ENCODE data around the gene INS.

INS gene

DNA sequence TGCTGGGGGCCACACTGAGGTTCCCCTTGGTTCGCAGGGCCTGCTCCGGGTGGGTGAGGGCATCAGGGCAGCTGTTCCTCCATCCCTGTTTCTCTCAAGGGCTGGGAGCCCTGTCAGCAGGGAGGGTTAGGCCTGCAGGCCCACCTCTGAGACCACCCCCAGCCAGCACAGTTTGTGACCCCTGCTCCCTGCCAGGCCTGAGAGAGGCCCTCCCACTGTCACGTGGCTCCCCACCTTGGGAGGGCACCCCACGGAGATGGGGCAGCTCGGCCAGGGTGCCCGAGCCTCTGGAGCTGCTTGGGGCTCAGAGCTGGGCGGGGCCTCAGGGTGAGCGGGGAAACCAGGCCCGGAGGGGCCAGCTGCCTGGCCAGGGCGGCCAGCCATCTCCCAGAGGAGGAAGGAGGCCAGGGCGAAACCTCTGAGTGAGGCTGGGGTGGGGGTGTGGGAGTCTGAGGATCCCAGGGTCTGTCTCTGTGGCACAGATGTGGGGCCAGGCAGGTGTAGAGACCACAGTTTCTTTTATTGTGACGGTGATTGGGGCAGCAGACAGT is 2.5 kb upstream of the INS start:
- H3K27me3 ChIP-seq (ENCODE audit: low read length): no peaks in the 10 kb centered on the region

DNA sequence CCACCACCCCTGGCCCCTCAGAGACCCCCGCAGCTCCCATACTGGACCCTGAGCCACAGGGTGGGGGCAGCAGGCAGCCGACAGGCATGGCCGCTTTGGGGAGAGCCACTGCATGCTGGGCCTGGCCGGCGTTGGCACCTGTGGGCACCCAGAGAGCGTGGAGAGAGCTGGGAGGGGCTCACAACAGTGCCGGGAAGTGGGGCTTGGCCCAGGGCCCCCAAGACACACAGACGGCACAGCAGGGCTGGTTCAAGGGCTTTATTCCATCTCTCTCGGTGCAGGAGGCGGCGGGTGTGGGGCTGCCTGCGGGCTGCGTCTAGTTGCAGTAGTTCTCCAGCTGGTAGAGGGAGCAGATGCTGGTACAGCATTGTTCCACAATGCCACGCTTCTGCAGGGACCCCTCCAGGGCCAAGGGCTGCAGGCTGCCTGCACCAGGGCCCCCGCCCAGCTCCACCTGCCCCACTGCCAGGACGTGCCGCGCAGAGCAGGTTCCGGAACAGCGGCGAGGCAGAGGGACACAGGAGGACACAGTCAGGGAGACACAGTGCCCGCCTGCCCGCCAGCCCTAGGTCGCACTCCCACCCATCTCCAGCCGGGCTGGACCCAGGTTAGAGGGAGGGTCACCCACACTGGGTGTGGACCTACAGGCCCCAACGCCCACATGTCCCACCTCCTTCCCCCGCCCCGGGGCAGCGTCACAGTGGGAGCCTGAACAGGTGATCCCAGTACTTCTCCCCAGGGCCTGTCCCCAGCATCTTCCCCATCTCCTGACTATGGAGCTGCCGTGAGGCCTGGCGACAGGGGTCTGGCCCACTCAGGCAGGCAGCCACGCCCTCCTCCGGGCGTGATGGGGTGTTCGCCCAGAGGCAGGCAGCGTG is 1.2 kb downstream of the INS start:
- no peaks in the 10 kb centered on the region for H3K9me2 ChIP-seq (replicated peaks; ENCODE audit: insufficient read depth, low read length)
- no peak overlapping the region for H3K4me3 ChIP-seq (ENCODE audit: insufficient read depth, low read length, poor library complexity, severe bottlenecking)
- no peaks in the 10 kb centered on the region for H3K27me3 ChIP-seq (ENCODE audit: low read length)
- H4K20me1 ChIP-seq (ENCODE audit: low read depth, low read length): no peaks in the 10 kb centered on the region
- no peaks in the 10 kb centered on the region for H3K36me3 ChIP-seq (ENCODE audit: low read length)
- no peaks in the 10 kb centered on the region for H3F3A ChIP-seq (ENCODE audit: insufficient read depth)
- no peak overlapping the region for H3K27ac ChIP-seq (ENCODE audit: low read depth, low read length)
- H2AFZ ChIP-seq (ENCODE audit: low read depth, low read length, severe bottlenecking): no peak overlapping the region
- H3K79me2 ChIP-seq (ENCODE audit: insufficient read depth, low read length): no peaks in the 10 kb centered on the region
- no peak overlapping the region for H3K4me2 ChIP-seq (ENCODE audit: low read depth, low read length, poor library complexity, severe bottlenecking)
- no peak overlapping the region for H3K9ac ChIP-seq (ENCODE audit: low read length)
- TF ChIP-seq EZH2phosphoT487 (conservative IDR thresholded peaks at IDR 0.05; ENCODE audit: low read length): no peak
- TF ChIP-seq, protein P1, sequence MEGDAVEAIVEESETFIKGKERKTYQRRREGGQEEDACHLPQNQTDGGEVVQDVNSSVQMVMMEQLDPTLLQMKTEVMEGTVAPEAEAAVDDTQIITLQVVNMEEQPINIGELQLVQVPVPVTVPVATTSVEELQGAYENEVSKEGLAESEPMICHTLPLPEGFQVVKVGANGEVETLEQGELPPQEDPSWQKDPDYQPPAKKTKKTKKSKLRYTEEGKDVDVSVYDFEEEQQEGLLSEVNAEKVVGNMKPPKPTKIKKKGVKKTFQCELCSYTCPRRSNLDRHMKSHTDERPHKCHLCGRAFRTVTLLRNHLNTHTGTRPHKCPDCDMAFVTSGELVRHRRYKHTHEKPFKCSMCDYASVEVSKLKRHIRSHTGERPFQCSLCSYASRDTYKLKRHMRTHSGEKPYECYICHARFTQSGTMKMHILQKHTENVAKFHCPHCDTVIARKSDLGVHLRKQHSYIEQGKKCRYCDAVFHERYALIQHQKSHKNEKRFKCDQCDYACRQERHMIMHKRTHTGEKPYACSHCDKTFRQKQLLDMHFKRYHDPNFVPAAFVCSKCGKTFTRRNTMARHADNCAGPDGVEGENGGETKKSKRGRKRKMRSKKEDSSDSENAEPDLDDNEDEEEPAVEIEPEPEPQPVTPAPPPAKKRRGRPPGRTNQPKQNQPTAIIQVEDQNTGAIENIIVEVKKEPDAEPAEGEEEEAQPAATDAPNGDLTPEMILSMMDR (IDR thresholded peaks at IDR 0.05; ENCODE audit: insufficient read depth, low read length, poor library complexity, severe bottlenecking): no peak
- H3K9me3 ChIP-seq (ENCODE audit: insufficient read depth, low read length): no peaks in the 10 kb centered on the region

More for the DNA sequence above, 2.5 kb upstream of the INS start:
- no peak for TF ChIP-seq EZH2phosphoT487 (conservative IDR thresholded peaks at IDR 0.05; ENCODE audit: low read length)
- TF ChIP-seq, protein P1 (IDR thresholded peaks at IDR 0.05; ENCODE audit: insufficient read depth, low read length, poor library complexity, severe bottlenecking): no peak
- no peaks in the 10 kb centered on the region for H3K79me2 ChIP-seq (ENCODE audit: insufficient read depth, low read length)
- H3K9me3 ChIP-seq (ENCODE audit: insufficient read depth, low read length): no peaks in the 10 kb centered on the region
- no peak overlapping the region for H3K4me3 ChIP-seq (ENCODE audit: insufficient read depth, low read length, poor library complexity, severe bottlenecking)
- no peaks in the 10 kb centered on the region for H3K9me2 ChIP-seq (replicated peaks; ENCODE audit: insufficient read depth, low read length)
- H4K20me1 ChIP-seq (ENCODE audit: low read depth, low read length): no peaks in the 10 kb centered on the region
- no peak overlapping the region for H3K9ac ChIP-seq (ENCODE audit: low read length)
- H3K36me3 ChIP-seq (ENCODE audit: low read length): no peaks in the 10 kb centered on the region
- no peak overlapping the region for H3K4me2 ChIP-seq (ENCODE audit: low read depth, low read length, poor library complexity, severe bottlenecking)
- no peak overlapping the region for H2AFZ ChIP-seq (ENCODE audit: low read depth, low read length, severe bottlenecking)
- H3F3A ChIP-seq (ENCODE audit: insufficient read depth): no peaks in the 10 kb centered on the region
- no peak overlapping the region for H3K27ac ChIP-seq (ENCODE audit: low read depth, low read length)

DNA sequence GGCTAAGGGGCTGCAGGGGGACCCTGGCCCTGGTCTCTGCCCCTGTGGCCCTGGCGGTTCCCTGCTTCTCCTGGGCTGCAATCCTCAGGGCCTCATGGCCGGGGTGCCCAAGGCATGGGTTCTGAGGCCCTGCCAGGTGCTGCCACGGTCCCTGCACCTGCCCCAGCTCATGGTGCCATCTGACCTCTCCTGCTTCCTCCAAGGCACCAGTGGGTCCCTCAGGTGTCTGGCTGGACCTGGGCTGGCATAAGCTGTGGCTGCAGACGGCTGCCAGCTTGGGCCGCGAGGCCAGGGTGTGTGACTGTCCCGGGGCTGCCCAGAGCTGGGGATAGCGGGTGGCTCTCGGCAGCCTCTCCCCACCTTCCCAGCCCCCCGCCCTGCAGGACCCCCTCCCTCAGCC is 2.0 kb downstream of the INS start:
- Histone ChIP-seq H3K4me2 (ENCODE audit: low read depth, low read length, poor library complexity, severe bottlenecking) (no peak overlapping the region), H3K36me3 (ENCODE audit: low read length) (no peaks in the 10 kb centered on the region), H3K27ac (ENCODE audit: low read depth, low read length) (no peak overlapping the region), H3K9me3 (ENCODE audit: insufficient read depth, low read length) (no peaks in the 10 kb centered on the region), H3K9ac (ENCODE audit: low read length) (no peak overlapping the region), H3K4me3 (ENCODE audit: insufficient read depth, low read length, poor library complexity, severe bottlenecking) (no peak overlapping the region), H3K79me2 (ENCODE audit: insufficient read depth, low read length) (no peaks in the 10 kb centered on the region), H2AFZ (ENCODE audit: low read depth, low read length, severe bottlenecking) (no peak overlapping the region), H4K20me1 (ENCODE audit: low read depth, low read length) (no peaks in the 10 kb centered on the region), H3F3A (ENCODE audit: insufficient read depth) (no peaks in the 10 kb centered on the region), H3K27me3 (ENCODE audit: low read length) (no peaks in the 10 kb centered on the region), H3K9me2 (replicated peaks; ENCODE audit: insufficient read depth, low read length) (no peaks in the 10 kb centered on the region)
- no peak for TF ChIP-seq EZH2phosphoT487 (conservative IDR thresholded peaks at IDR 0.05; ENCODE audit: low read length)
- TF ChIP-seq, protein P1 (IDR thresholded peaks at IDR 0.05; ENCODE audit: insufficient read depth, low read length, poor library complexity, severe bottlenecking): no peak

All from SU-DHL-6 (cell line).